HL-60/S4 treated with phorbol 12-myristate 13-acetate at 8.2 ng/mL for 4 days and 3 days (cell line): ENCODE data around the gene SCN8A.
"Not testable (repeated sequence)": the region's sequence is repeated elsewhere in the genome, so short reads cannot be mapped to it uniquely, and the experiment has no call there.

Experiments used
- in situ Hi-C: fragments of 300-500 bp; cut with MboI; formaldehyde crosslinking; loops from 2 replicates; pipeline ENCODE4 v1.15.0; 2022; ENCODE audit warnings: low sequenced_read_pairs

The SCN8A gene

DNA sequence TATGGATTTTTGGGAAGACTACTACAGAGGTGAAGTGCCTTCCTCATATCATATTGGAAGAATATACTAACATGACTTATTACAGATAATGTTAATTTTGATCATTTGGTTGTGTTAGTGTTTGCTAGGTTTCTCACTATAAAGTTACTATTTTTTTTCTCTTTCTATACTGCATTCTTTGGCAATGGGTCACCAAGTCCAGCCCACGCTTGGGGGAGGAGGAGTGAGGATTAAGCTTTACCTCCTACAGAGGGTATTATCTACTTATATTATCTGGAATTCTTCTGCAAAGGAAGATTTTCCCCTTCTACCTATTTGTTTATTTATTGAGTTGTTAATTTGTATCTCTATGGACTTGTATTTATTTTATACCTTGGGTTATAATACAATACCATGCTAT, 31.5 kb downstream of the SCN8A start:
- in situ Hi-C loops: no loop called here

DNA sequence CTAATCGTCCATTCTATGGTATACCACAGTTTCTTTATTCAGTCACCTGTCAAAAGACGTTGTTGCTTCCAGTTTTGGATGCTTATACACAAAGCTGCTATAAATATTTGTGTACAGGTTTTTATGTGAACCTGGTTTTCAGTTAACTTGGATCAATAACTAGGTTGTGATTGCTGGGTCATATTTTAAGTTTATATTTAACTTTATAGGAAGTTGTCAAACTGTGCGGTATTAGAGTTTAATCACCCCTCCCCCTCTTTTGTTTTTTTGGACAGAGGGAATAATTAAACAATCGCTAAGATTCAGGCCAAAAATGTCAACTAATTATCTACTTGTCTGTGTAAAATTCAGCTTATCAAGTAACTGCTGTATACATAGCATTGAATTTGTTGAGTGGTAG, 34.3 kb downstream of the SCN8A start:
- in situ Hi-C loops: no loop called here

DNA sequence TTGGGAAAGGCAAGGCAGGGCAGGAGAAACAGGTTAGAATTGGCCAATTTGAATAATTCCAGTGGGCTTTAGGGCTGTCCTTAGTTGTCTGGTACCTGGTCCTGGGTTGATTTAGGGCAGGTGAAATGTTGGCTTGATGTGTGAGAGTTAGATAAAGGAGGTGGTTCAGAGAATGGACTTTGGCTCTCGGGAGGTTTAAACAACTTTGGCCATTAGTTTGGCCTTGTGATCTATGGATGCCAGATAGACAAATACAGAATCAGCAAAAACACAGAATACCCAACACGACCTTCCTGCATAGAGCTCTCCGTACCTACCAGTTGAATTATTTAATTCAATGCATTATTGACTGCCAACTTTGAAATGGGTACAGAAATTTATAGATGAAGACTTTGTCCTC, 35.1 kb downstream of the SCN8A start:
- in situ Hi-C loops: no loop called here

DNA sequence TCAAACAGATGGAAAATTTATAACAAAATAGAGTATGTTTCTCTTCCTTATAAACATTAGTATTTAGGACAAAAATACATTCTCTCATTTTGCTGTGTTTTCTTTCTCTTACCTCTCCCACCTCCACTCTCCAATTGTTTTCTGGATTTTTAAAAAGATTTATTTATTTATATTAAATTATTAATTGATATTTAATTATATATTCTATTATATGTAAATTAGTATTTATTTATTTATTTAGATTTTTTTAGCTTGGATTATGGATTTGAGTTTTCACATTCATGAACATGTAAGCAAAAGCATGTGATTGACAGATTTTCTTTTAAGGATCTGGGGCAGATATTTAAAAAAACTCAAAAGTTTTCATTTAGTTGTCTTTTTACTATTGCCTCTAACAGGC, 35.6 kb downstream of the SCN8A start:
- in situ Hi-C loops: no loop called here

DNA sequence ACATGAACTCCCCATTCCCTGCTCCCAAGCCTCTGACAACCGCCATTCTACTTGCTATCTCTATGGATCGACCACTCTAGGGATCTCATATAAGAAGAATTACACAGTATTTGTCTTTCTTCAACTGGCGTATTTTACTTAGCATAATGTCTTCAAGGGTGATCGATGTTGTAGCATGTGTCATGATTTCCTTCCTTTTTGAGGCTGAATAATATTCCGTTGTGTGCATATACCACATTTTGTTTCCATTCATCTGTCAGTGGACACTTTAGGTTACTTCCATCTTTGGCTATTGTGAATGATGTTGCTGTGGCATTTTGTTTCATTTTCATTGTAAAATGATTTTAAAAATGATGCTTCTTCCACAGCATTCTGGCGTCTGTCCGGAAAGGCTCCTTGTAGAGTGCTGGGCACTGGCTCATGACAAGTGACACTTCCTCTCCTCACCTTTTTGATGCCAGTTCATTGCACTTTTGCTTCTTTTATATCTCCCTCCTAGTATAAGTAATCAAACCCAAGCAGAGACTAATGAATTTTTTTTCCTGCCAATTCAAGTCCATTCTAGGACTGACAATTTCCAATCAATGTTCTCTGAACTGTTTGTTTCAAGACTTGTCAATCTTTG, 39.3 kb downstream of the SCN8A start:
- in situ Hi-C loops: no loop called here

DNA sequence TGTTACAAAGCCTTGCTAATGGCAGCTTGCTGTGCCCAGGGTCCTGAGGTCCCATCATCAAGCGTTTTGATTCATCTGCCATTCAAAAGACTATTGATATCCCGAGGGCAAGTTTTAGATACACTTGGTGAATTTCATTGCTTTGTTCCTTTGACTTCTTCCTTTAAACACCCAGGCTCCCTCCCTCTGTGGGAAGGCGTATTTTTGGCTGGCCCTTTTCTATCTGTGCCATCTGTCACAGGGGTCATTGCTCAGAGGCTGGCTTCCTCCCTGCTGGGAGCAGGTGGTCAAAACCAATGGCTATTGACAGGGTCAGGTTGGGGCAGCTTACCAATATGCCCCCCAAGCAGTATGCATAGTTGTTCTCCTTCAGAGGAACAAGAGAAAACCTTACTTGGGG, 40.0 kb downstream of the SCN8A start:
- in situ Hi-C loops: no loop called here

DNA sequence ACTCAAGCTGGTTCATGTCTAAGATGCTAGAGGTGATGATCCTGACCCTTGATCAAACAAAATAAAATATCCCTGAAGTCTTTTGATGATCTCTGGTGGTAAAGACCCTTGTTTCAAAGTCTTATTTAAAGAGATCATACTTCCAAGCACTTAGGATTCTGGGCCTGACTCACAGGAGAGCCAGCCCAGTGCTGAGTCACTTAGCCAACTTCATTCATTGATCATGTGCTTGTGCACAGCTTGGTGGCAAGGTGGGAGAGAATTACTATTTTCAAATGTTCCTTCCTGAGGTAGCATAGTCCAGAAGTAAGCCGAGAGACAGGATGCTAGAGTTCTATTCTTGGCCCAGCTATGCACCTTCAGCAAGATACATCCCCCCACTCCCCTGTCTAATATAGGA, 40.6 kb downstream of the SCN8A start:
- in situ Hi-C loops: no loop called here

DNA sequence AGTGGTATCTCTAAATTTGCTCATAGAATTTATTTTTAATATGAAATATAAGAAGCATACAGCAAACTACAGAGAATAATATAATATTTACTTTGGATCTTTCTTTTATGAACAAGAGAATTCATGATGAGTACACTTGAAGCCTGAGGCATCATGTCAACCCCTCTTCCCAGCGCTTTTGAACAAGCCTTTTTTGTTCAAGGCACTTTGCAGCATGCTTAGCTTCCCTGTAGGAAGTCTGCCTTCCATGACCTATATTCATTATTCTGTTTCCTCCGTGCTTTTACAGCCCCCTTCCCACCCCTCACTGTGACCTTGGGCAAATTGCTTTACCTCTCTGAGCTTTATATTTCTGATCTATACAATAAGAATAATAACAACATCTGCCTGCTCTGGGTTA, 41.6 kb downstream of the SCN8A start:
- in situ Hi-C loops: no loop called here

DNA sequence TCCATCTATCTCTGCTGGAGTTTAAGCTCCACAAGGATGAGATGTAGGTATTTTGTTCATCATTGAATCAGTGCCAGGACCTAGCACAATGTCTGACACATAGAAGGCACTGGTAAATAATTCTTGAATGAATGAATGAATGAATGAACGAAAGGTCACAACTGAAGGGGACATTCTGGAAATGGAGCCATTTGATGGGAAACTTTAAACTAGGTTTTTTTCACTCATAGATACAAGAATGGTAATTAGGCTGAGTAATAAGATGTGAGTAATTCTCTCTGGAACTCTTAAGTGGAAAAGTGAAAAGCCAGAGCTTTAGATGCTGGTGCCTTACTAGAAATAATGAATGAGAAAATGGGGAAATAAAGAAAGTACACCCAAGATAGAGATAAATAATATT, 44.3 kb downstream of the SCN8A start:
- in situ Hi-C loops: no loop called here

DNA sequence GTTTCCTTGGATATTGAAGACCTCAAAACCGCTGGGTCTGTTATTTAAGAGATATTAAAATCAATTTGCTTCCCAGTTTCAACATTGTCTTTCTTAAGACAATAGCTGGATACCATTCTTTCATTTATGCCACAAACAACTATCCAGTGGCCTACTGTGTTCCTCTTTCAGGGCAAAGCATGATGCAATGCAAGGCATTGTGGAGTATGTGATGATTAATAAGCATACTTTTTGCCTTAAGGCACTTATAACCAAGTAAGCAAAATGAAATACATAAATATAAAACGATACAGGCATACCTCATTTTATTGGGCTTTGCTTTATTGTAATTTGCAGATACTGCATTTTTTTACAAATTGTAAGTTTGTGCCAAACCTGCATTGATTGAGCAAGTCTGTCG, 45.5 kb downstream of the SCN8A start:
- in situ Hi-C loops: no loop called here

DNA sequence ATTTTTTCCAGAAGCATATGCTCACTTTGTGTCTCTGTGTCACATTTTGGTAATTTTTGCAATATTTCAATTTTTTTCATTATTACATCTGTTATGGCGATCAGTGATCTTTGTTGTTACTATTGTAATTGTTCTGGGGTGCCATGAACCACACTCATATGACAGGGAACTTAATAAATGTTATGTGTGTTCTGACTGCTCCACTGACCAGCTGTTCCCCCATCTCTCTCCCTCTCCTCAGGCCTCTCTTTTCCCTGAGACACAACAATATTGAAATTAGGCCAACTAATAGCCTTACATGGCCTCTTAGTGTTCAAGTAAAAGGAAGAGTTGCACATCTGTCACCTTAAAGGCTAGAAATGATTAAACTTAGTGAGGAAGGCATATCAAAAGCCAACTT, 46.0 kb downstream of the SCN8A start:
- in situ Hi-C loops: no loop called here

DNA sequence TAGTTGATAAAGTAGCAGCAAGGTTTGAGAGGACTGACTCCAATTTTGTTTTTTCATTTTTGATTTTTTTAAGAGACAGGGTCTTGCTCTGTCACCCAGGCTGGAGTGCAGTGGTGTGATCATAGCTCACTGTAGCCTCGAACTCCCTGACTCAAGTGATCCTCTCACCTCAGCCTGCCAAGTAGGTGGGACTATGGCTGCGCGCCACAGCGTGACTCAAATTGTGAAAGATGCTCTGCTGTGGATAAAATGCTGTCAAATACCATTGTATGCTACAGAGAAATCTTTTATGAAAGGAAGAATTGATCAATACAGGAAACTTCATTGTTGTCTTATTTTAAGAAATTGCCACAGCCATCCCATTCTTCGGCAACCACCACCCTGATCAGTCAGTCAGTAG, 48.3 kb downstream of the SCN8A start:
- in situ Hi-C loops: no loop called here

DNA sequence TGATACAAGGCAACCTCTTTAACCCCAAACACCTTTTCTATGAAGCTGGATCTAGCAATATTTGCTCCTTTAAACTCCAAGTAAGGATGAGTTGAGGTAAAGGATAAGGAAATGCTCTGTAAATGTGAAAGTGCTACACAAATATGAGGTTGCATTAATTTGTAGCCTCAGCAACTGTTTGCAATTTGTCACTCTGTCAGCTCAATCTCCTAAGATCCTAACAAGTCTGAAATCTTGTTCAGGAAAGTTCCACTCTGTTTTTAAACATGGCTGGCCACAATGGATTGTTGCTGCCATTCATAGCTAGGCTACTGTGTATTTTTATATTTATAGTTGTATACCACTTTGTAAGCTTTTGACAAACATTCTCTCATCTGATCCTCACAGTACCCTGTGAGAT, 51.3 kb downstream of the SCN8A start:
- in situ Hi-C loops: no loop called here

DNA sequence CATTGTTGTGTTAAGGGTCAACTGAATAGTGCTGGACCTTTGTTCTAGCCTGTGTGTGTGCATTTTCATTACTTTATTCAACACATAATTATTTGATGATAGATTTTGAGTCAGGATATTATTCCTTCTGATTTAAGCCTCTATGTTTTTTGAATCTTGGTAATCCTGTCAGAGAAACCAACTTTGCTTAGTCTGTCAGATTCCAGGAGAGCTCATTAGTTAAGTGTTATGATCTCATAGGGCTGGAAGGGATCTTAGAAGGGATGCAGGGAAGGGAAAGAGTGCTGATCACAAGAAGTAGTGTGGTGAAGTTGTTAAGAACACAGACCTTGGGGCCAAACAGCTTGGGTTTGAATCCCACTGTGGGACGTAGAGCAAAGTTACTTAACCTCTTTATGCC, 52.9 kb downstream of the SCN8A start:
- in situ Hi-C loops: no loop called here

DNA sequence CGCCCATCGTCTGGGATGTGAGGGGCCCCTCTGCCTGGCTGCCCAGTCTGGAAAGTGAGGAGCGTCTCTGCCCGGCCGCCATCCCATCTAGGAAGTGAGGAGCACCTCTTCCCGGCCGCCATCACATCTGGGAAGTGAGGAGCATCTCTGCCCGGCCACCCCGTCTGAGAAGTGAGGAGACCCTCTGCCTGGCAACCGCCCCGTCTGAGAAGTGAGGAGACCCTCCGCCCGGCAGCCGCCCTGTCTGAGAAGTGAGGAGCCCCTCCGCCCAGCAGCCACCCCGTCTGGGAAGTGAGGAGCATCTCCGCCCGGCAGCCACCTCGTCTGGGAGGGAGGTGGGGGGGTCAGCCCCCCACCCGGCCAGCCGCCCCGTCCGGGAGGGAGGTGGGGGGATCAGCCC, 53.7 kb downstream of the SCN8A start:
- in situ Hi-C loops: not testable (repeated sequence)

DNA sequence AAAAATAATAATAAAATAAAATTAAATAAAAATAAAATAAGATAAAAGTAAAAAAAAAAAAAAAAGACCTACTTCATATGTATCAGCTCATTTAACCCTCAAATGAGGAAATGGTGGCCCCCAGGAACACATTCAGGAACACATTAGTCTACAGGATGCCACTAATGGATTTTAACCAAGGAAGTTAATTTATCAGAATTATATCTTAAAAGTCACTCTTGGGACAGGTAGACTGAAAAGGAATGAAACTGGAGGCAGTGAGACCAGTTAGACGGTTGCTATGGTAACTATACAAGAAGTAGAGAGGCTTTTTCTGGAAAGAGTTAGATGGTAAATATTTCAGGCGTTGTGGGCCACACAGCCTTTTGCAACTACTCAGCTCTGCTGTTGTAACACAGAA, 54.9 kb downstream of the SCN8A start:
- in situ Hi-C loops: no loop called here

DNA sequence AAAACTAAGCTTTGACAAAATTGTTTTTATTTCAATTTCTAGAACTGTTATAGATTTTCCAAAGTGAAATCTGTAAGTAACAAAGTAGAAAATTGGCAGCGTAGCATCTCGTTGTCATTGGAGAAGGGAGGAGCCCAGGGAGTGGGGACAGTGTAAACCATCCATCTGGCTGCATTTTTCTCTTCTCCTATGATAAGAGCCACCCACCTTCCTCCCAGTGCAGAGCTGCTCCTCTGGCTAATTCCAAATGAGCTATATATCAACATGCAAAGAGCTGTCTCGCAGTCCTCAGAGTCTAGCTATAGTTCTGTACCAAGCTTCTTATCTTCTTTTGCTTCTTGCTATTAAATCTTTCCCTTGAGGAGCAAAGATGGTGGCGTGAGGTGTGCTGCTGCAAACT, 56.6 kb downstream of the SCN8A start:
- in situ Hi-C loops: no loop called here

DNA sequence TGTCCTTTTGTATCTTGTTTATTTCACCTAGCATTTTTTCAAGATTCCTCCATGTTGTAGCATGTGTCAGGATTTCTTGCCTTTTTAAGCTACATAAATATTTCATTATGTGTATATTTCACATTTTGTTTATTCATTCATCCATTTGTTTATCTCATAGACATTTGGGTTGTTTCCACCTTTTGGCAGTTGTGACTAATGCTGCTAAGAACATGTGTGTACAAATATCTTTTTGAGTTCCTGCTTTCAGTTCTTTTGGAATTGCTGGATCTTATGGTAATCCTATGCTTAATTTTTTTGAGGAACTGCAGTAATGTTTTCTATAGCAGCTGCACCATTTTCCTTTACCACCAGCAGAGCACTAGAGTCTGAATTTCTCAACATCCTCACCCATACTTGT, 62.4 kb downstream of the SCN8A start:
- in situ Hi-C loops: no loop called here

DNA sequence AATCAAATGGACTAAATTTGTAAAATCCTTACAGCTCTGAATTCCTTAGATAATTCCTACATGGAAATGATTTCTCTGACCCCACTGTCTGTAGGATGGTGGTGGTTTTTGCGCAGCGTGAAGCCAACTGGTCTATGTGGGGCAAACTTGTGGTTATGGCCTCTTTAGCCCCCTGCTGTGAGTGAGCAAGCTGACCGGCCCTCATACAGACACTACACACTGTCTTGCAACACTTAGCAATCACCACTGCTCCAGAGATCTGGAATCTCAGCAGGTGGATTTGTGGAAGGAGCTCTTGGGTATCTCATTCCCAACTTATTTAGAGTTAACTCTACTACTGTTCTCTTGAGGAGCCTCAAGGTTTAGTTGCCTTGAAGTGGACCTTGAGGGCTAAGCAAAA, 70.2 kb downstream of the SCN8A start:
- in situ Hi-C loops: no loop called here

DNA sequence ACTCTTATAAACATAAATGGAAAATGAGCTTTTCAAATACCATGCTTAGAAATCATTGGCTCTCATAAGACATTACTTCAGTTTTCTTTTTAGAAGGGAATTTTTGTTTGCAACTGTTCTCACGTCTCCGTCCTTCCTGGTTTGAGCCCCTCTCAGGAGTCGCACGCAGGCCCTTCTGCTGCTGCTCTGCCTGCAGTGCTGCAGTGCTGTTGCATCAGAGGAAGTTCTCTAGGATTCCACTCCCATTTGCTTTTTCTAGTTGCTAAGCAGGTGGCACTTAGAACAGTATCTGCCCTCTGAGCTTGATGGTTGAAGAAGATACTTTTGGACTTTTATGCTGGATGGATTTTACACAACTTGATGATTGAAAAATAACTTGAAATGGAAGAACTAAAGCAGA, 70.8 kb downstream of the SCN8A start:
- in situ Hi-C loops: no loop called here

DNA sequence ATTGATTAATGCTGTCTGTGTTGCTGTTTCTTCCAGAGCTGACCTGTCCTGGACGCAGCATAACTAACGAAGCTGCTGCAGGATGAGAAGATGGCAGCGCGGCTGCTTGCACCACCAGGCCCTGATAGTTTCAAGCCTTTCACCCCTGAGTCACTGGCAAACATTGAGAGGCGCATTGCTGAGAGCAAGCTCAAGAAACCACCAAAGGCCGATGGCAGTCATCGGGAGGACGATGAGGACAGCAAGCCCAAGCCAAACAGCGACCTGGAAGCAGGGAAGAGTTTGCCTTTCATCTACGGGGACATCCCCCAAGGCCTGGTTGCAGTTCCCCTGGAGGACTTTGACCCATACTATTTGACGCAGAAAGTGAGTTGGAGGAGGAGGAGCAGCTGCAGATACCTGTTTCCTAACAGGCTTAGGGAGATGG, 71.7 kb downstream of the SCN8A start:
- in situ Hi-C loops: no loop called here

DNA sequence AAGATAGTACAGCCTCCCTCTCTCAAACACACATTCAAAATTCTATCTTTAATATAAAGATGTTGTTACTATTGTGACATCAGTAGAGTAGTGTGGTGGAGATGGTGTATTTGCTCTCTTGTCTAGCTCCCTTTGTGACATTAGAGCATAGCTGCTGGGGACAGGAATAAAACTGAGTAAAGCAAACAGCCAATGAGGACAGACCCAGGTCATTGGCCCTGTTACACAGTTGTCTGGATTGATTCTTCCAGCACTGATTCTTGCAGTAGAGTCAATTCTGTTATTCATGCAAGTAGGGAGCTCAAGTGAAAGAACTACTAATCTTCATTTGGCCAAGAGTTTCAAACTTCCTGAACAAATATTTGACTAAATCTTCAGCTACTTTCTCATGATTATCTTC, 72.4 kb downstream of the SCN8A start:
- in situ Hi-C loops: no loop called here

DNA sequence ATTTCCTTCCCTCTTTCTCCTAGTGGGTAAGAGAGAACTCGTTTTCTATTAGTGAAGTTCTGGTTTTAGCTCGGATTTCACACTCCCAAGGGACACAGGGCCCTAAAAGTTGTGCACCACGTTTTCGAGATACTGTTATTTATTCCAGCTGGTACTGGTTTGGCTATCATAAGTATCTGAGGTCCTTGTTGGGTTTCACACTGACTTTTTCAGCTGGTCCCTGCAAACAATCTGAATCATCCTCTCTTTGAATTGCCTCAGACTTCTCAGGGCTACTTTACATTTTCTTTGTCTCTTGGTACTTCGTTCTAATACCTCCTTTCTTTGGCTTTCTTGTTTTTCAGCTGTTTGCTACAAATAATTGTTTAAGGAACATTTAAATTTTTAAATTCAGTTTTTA, 75.7 kb downstream of the SCN8A start:
- in situ Hi-C loops: no loop called here

DNA sequence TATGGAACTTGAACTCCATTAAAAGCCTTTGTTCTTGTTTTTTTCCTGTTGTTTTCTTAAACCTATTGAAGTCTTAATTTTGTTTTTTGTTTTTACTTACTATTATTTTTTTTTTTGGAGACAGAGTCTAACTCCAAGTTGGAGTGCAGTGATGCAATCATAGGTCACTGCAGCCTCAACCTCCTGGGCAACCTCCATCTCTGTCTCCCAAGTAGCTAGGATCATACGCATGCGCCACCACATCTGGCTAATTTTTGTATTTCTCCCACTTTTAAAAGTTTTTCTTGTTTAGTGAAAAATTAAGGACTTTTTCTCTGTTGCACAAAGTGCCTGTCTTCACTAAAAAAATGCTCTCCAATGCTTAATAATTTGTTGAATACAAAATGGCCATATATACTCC, 76.2 kb downstream of the SCN8A start:
- in situ Hi-C loops: no loop called here
